ENCODE results near the gene SLIT1.

Gene SLIT1

DNA sequence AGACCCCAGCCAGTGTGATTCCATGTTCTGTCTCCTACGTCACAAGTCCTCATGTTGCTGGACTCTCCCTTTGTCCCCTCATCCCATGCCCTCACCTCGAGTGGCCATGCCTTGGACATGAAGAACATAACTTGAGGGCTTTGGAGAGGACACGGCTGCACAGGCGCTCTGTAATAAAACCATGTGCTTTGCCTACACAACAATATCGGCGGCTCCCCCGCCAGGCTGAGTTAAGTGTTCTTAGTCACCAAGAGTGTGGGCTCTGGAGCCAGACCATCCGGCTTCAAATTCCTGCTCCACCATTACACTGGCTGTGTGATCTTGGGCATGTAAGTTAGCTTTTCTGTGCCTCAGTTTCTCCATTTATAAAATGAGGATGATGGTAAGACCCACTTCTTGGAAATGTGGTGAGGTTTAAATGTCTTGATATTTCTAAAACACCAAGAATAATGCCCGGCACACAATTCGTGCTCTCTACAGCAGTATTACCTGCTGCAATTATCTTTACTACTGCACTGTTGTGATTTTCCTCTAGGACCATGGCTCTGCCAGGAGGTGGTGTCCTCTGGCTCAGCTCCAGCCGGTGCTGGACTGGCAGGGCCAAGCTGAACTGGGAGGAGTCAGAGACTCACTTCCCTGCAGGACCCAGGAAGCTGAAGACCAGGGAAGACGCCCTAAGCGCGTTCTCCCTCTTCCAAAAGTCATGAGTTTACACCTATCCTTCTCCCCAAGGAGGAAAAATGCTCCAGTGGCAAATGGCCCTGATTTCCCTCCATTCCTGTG lies 15.7 kb downstream of the SLIT1 start:
- no peak for DNase-seq (ENCODE audit: low read depth)

DNA sequence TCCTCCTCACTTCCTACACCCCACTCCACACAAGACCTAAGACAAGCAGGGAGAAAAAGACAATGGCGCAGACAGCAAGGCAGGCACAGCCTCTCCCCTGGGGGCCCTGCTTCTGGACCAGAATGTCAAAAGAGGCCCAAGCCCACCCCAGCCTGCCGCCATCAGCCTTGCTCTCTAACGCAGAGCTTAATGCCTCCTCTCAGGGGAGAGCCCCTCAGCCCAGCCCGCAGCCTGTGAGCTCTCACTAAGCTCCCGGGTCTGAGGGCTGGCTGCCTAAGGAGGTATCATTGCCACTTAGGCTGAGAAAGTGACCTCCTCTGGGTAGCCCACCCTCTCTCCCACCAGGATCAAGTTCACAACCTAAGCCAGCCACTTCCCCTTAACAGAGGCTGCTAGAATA lies 16.7 kb downstream of the SLIT1 start:
- DNase-seq (ENCODE audit: low read depth), result no peak
- H3K4me3 ChIP-seq (ENCODE audit: control insufficient read depth, low read depth, low read length), result no peak overlapping the region
- TF ChIP-seq, protein P1, sequence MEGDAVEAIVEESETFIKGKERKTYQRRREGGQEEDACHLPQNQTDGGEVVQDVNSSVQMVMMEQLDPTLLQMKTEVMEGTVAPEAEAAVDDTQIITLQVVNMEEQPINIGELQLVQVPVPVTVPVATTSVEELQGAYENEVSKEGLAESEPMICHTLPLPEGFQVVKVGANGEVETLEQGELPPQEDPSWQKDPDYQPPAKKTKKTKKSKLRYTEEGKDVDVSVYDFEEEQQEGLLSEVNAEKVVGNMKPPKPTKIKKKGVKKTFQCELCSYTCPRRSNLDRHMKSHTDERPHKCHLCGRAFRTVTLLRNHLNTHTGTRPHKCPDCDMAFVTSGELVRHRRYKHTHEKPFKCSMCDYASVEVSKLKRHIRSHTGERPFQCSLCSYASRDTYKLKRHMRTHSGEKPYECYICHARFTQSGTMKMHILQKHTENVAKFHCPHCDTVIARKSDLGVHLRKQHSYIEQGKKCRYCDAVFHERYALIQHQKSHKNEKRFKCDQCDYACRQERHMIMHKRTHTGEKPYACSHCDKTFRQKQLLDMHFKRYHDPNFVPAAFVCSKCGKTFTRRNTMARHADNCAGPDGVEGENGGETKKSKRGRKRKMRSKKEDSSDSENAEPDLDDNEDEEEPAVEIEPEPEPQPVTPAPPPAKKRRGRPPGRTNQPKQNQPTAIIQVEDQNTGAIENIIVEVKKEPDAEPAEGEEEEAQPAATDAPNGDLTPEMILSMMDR (IDR thresholded peaks at IDR 0.05; ENCODE audit: control insufficient read depth, insufficient read depth, low read depth, low read length, missing control alignments), result no peak

More for the DNA sequence above, 15.7 kb downstream of the SLIT1 start:
- TF ChIP-seq, protein P1 (IDR thresholded peaks at IDR 0.05; ENCODE audit: control insufficient read depth, insufficient read depth, low read depth, low read length, missing control alignments), result no peak
- H3K4me3 ChIP-seq (ENCODE audit: control insufficient read depth, low read depth, low read length), result no peak overlapping the region

DNA sequence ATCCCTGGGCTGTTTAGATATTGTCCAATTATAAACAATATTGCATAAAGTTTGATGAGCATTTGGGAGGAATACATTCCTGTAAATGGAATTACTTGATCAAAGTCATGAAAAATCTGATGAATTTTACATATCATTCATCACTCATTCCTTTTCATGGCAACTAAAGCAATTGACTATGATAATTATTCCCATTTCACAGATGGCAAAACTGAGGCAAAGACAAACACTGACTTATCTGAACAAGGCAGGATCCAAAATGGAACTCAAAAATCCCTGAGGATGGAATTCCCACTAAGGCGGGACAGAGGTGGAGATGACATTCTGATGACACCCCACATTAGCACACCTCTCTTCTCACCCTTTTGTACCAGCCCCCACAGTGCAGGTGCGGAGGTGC lies 17.1 kb downstream of the SLIT1 start:
- TF ChIP-seq, protein P1 (IDR thresholded peaks at IDR 0.05; ENCODE audit: control insufficient read depth, insufficient read depth, low read depth, low read length, missing control alignments), result no peak
- H3K4me3 ChIP-seq (ENCODE audit: control insufficient read depth, low read depth, low read length), result no peak overlapping the region
- DNase-seq (ENCODE audit: low read depth), result no peak

DNA sequence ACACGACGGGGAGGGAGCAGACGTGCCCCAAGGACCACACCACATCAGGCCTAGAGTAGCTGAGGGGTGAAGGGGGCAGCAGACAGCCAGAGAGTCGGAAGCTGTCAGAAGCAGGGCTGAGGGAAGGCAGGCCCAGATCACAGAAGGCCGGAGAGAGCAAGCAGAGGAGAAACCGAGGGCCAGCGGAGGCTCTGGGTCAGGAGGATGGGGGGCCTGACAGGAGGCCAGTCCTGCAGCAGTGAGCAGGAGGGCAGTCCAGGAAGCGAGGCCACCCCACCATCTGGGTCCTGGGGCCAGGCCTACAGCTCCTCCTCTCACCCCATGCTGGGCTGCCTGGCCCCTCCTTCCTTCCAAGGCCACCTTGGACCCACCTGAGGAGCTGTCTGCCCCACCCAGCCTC lies 20.3 kb downstream of the SLIT1 start:
- H3K4me3 ChIP-seq (ENCODE audit: control insufficient read depth, low read depth, low read length), result no peak overlapping the region
- TF ChIP-seq, protein P1 (IDR thresholded peaks at IDR 0.05; ENCODE audit: control insufficient read depth, insufficient read depth, low read depth, low read length, missing control alignments), result no peak
- DNase-seq (ENCODE audit: low read depth), result no peak

DNA sequence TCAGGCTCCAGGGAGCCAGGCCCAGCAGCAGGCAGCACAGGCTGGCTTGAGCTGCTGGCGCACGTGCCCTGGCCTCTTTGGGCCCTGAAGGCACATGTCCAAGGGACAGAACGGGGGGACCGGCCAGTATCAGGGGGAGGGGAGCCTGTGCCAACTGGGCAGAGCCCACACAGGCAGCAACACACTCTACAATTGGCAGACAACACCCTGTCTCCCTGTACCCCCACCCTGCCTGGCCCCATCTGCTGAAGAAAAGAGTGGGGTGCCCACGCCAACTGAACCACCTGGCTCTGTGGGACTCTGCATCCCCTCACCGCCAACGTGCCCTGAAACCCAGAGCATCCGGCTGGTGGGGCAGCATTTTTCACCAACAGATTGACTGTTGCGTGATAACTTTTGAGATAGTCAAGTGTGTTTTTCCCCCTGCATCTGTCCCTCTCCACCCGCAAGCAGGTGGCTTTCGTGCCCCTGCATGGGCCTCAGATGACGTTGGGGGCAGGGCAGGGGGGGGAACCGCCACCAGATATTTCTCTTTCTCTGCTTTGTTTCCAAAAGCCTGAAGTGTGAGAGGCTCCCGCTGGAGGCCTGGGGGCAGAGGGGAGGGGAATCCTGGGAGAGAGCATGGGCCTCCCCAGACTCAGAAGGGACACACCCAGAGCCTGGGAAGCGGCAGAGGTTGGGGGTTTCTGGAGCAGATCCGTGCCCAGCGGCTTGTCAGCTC lies 21.8 kb downstream of the SLIT1 start:
- no peak for DNase-seq (ENCODE audit: low read depth)
- no peak overlapping the region for H3K4me3 ChIP-seq (ENCODE audit: control insufficient read depth, low read depth, low read length)
- TF ChIP-seq, protein P1 (IDR thresholded peaks at IDR 0.05; ENCODE audit: control insufficient read depth, insufficient read depth, low read depth, low read length, missing control alignments), result no peak

DNA sequence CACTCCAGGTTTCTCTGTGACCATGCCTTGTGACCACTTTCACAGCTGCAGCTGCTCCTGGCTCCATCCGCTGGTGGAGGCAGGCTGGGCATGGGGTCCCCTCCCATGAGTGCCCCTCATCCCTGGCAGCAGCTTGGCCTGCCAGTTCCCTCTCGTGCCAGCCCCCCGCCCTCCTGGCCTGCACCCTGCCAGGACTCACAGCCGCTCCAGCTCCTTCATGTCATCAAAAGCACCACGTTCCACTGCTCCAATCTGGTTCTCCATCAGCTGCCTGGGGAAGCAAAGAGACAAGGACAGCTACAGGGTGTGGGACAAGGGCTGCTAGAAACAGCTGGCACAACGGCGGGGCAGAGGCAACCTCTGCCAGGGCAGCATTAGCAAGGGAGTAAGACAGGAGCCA lies 22.6 kb downstream of the SLIT1 start:
- no peak for DNase-seq (ENCODE audit: low read depth)
- no peak overlapping the region for H3K4me3 ChIP-seq (ENCODE audit: control insufficient read depth, low read depth, low read length)
- TF ChIP-seq, protein P1 (IDR thresholded peaks at IDR 0.05; ENCODE audit: control insufficient read depth, insufficient read depth, low read depth, low read length, missing control alignments), result no peak
